ENCODE data around the gene ATL1. TPM values are rescaled to one million over a fixed set of nuclear protein-coding genes. Genes with fewer than 3 reads are reported as not detected.

Gene ATL1
- total and polyA plus RNA-seq, 2 of the 8 experiments (the other 6 are each of a cell fraction or from before 2014, with no cell fraction given): 4.0 to 5.9 TPM

GRCh38 chr14:50521912-50522341 lies 38.0 kb upstream of the ATL1 start (continued):
- TF ChIP-seq, protein P1, sequence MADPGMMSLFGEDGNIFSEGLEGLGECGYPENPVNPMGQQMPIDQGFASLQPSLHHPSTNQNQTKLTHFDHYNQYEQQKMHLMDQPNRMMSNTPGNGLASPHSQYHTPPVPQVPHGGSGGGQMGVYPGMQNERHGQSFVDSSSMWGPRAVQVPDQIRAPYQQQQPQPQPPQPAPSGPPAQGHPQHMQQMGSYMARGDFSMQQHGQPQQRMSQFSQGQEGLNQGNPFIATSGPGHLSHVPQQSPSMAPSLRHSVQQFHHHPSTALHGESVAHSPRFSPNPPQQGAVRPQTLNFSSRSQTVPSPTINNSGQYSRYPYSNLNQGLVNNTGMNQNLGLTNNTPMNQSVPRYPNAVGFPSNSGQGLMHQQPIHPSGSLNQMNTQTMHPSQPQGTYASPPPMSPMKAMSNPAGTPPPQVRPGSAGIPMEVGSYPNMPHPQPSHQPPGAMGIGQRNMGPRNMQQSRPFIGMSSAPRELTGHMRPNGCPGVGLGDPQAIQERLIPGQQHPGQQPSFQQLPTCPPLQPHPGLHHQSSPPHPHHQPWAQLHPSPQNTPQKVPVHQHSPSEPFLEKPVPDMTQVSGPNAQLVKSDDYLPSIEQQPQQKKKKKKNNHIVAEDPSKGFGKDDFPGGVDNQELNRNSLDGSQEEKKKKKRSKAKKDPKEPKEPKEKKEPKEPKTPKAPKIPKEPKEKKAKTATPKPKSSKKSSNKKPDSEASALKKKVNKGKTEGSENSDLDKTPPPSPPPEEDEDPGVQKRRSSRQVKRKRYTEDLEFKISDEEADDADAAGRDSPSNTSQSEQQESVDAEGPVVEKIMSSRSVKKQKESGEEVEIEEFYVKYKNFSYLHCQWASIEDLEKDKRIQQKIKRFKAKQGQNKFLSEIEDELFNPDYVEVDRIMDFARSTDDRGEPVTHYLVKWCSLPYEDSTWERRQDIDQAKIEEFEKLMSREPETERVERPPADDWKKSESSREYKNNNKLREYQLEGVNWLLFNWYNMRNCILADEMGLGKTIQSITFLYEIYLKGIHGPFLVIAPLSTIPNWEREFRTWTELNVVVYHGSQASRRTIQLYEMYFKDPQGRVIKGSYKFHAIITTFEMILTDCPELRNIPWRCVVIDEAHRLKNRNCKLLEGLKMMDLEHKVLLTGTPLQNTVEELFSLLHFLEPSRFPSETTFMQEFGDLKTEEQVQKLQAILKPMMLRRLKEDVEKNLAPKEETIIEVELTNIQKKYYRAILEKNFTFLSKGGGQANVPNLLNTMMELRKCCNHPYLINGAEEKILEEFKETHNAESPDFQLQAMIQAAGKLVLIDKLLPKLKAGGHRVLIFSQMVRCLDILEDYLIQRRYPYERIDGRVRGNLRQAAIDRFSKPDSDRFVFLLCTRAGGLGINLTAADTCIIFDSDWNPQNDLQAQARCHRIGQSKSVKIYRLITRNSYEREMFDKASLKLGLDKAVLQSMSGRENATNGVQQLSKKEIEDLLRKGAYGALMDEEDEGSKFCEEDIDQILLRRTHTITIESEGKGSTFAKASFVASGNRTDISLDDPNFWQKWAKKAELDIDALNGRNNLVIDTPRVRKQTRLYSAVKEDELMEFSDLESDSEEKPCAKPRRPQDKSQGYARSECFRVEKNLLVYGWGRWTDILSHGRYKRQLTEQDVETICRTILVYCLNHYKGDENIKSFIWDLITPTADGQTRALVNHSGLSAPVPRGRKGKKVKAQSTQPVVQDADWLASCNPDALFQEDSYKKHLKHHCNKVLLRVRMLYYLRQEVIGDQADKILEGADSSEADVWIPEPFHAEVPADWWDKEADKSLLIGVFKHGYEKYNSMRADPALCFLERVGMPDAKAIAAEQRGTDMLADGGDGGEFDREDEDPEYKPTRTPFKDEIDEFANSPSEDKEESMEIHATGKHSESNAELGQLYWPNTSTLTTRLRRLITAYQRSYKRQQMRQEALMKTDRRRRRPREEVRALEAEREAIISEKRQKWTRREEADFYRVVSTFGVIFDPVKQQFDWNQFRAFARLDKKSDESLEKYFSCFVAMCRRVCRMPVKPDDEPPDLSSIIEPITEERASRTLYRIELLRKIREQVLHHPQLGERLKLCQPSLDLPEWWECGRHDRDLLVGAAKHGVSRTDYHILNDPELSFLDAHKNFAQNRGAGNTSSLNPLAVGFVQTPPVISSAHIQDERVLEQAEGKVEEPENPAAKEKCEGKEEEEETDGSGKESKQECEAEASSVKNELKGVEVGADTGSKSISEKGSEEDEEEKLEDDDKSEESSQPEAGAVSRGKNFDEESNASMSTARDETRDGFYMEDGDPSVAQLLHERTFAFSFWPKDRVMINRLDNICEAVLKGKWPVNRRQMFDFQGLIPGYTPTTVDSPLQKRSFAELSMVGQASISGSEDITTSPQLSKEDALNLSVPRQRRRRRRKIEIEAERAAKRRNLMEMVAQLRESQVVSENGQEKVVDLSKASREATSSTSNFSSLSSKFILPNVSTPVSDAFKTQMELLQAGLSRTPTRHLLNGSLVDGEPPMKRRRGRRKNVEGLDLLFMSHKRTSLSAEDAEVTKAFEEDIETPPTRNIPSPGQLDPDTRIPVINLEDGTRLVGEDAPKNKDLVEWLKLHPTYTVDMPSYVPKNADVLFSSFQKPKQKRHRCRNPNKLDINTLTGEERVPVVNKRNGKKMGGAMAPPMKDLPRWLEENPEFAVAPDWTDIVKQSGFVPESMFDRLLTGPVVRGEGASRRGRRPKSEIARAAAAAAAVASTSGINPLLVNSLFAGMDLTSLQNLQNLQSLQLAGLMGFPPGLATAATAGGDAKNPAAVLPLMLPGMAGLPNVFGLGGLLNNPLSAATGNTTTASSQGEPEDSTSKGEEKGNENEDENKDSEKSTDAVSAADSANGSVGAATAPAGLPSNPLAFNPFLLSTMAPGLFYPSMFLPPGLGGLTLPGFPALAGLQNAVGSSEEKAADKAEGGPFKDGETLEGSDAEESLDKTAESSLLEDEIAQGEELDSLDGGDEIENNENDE (IDR thresholded peaks at IDR 0.05; ENCODE audit: insufficient replicate concordance, low read length): no peak
- TF ChIP-seq, protein P2, sequence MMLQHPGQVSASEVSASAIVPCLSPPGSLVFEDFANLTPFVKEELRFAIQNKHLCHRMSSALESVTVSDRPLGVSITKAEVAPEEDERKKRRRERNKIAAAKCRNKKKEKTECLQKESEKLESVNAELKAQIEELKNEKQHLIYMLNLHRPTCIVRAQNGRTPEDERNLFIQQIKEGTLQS (IDR thresholded peaks at IDR 0.05; ENCODE audit: insufficient read depth, low read depth, low read length): no peak
- no peak for TF ChIP-seq RBBP5 (IDR thresholded peaks at IDR 0.05; ENCODE audit: borderline replicate concordance, low read depth, low read length)
- TF ChIP-seq CBX8 (IDR thresholded peaks at IDR 0.05; ENCODE audit: borderline replicate concordance, low read depth, low read length): no peak
- TF ChIP-seq ATF2 (IDR thresholded peaks at IDR 0.05; ENCODE audit: low read length): no peak
- TF ChIP-seq SIN3A (conservative IDR thresholded peaks at IDR 0.05 in 1 of 2, IDR thresholded peaks at IDR 0.05 in 1 of 2; ENCODE audit: low read depth in 1 of 2, low read length in 2 of 2): no peak
- TF ChIP-seq EGR1 (IDR thresholded peaks at IDR 0.05; ENCODE audit: borderline replicate concordance, low read depth, low read length): no peak
- TF ChIP-seq CHD2 (IDR thresholded peaks at IDR 0.05; ENCODE audit: low read length): no peak
- no peak for TF ChIP-seq FOSL1 (IDR thresholded peaks at IDR 0.05; ENCODE audit: insufficient read depth, low read depth, low read length)

Measured in H1 (cell line).